ENCODE measurements around the gene COL12A1. TPM values are rescaled to one million over a fixed set of nuclear protein-coding genes. Genes with fewer than 3 reads are reported as not detected.

Gene COL12A1
- total and polyA plus RNA-seq, 4 experiments from 2014 or later, result not detected

GRCh38 chr6:75167325-75167724 is 38.5 kb downstream of the COL12A1 start:
- no peak for DNase-seq
- Histone ChIP-seq H3K9me3 (ENCODE audit: control insufficient read depth in 1 of 2, low read length in 2 of 2) (no peaks in the 10 kb centered on the region), H3K4me1 (ENCODE audit: insufficient read depth, low read length) (no peaks in the 10 kb centered on the region), H3K27ac (ENCODE audit: low read depth, low read length) (no peak overlapping the region), H3K36me3 (ENCODE audit: insufficient read depth, low read length) (no peaks in the 10 kb centered on the region), H3K4me3 (ENCODE audit: low read length in 2 of 2) (no peak overlapping the region), H3K27me3 (ENCODE audit: insufficient read depth, low read length) (no peaks in the 10 kb centered on the region)
- ChIA-PET POLR2A (ENCODE audit: partially characterized antibody) (no interaction called here), CTCF (ENCODE audit: partially characterized antibody) (no interaction called here)
- Mint-ChIP-seq H3K36me3 (no peaks in the 10 kb centered on the region), H3K9me3 (peaks cover 0 to 4% (median 0%) of the 10 kb centered on the region in 8 donors), H3K4me3 (no peak overlapping the region), H3K27me3 (peaks cover 0 to 9% of the 10 kb centered on the region in 2 donors), H3K27ac (no peak overlapping the region), H3K4me1 (no peaks in the 10 kb centered on the region)
- intact Hi-C loops (cut with micrococcal nuclease), result no loop called here

GRCh38 chr6:75166773-75167172 is 39.1 kb downstream of the COL12A1 start:
- H3K4me3 Mint-ChIP-seq, result no peak overlapping the region
- H3K27me3 Mint-ChIP-seq, result peaks cover 1 to 9% of the 10 kb centered on the region in 2 donors
- ChIA-PET CTCF (ENCODE audit: partially characterized antibody) (no interaction called here), POLR2A (ENCODE audit: partially characterized antibody) (no interaction called here)
- H3K4me3 ChIP-seq (ENCODE audit: low read length in 2 of 2), result no peak overlapping the region
- no peaks in the 10 kb centered on the region for H3K36me3 Mint-ChIP-seq
- H3K9me3 Mint-ChIP-seq, result peaks cover 0 to 4% (median 0%) of the 10 kb centered on the region in 8 donors
- intact Hi-C loops (cut with micrococcal nuclease), result no loop called here
- no peaks in the 10 kb centered on the region for H3K9me3 ChIP-seq (ENCODE audit: control insufficient read depth in 1 of 2, low read length in 2 of 2)
- H3K27me3 ChIP-seq (ENCODE audit: insufficient read depth, low read length), result no peaks in the 10 kb centered on the region
- no peaks in the 10 kb centered on the region for H3K4me1 Mint-ChIP-seq
- no peak overlapping the region for H3K27ac ChIP-seq (ENCODE audit: low read depth, low read length)
- DNase-seq, result no peak
- H3K36me3 ChIP-seq (ENCODE audit: insufficient read depth, low read length), result no peaks in the 10 kb centered on the region
- H3K4me1 ChIP-seq (ENCODE audit: insufficient read depth, low read length), result no peaks in the 10 kb centered on the region
- no peak overlapping the region for H3K27ac Mint-ChIP-seq

- H3K4me3 Mint-ChIP-seq, result no peak overlapping the region
- no peak overlapping the region for H3K4me3 ChIP-seq (ENCODE audit: low read length in 2 of 2)
- no peaks in the 10 kb centered on the region for H3K4me1 Mint-ChIP-seq
- intact Hi-C loops (cut with micrococcal nuclease), result no loop called here
- H3K36me3 Mint-ChIP-seq, result no peaks in the 10 kb centered on the region
- H3K27ac ChIP-seq (ENCODE audit: low read depth, low read length), result no peak overlapping the region
- POLR2A ChIA-PET (ENCODE audit: partially characterized antibody), result no interaction called here
- H3K9me3 ChIP-seq (ENCODE audit: control insufficient read depth in 1 of 2, low read length in 2 of 2), result no peaks in the 10 kb centered on the region
- H3K36me3 ChIP-seq (ENCODE audit: insufficient read depth, low read length), result no peaks in the 10 kb centered on the region
- DNase-seq, result no peak
- H3K27me3 Mint-ChIP-seq, result peaks cover 1 to 9% of the 10 kb centered on the region in 2 donors
- H3K27ac Mint-ChIP-seq, result no peak overlapping the region
- peaks cover 0 to 4% (median 0%) of the 10 kb centered on the region in 8 donors for H3K9me3 Mint-ChIP-seq
- no peaks in the 10 kb centered on the region for H3K27me3 ChIP-seq (ENCODE audit: insufficient read depth, low read length)
- no peaks in the 10 kb centered on the region for H3K4me1 ChIP-seq (ENCODE audit: insufficient read depth, low read length)
- CTCF ChIA-PET (ENCODE audit: partially characterized antibody), result no interaction called here
Observed at GRCh38 chr6:75166236-75166635, 39.6 kb downstream of the COL12A1 start.

GRCh38 chr6:75158176-75158575 is 47.7 kb downstream of the COL12A1 start:
- Histone ChIP-seq H3K27me3 (ENCODE audit: insufficient read depth, low read length) (peaks cover 3% of the 10 kb centered on the region), H3K36me3 (ENCODE audit: insufficient read depth, low read length) (no peaks in the 10 kb centered on the region), H3K27ac (ENCODE audit: low read depth, low read length) (no peak overlapping the region), H3K4me3 (ENCODE audit: low read length in 2 of 2) (no peak overlapping the region), H3K9me3 (ENCODE audit: control insufficient read depth in 1 of 2, low read length in 2 of 2) (no peaks in the 10 kb centered on the region), H3K4me1 (ENCODE audit: insufficient read depth, low read length) (no peaks in the 10 kb centered on the region)
- no peak for DNase-seq
- Mint-ChIP-seq H3K9me3 (peaks cover 0 to 2% (median 0%) of the 10 kb centered on the region in 8 donors), H3K36me3 (no peaks in the 10 kb centered on the region), H3K4me3 (no peak overlapping the region), H3K27ac (no peak overlapping the region), H3K4me1 (no peaks in the 10 kb centered on the region), H3K27me3 (peaks cover 3 to 11% of the 10 kb centered on the region in 2 donors)
- intact Hi-C loops (cut with micrococcal nuclease), result no loop called here
- CTCF ChIA-PET (ENCODE audit: partially characterized antibody), result no interaction called here
- POLR2A ChIA-PET (ENCODE audit: partially characterized antibody), result no interaction called here

GRCh38 chr6:75157336-75157735 is 48.5 kb downstream of the COL12A1 start:
- no peaks in the 10 kb centered on the region for H3K36me3 Mint-ChIP-seq
- Histone ChIP-seq H3K36me3 (ENCODE audit: insufficient read depth, low read length) (no peaks in the 10 kb centered on the region), H3K9me3 (ENCODE audit: control insufficient read depth in 1 of 2, low read length in 2 of 2) (no peaks in the 10 kb centered on the region), H3K4me3 (ENCODE audit: low read length in 2 of 2) (no peak overlapping the region), H3K27ac (ENCODE audit: low read depth, low read length) (no peak overlapping the region), H3K4me1 (ENCODE audit: insufficient read depth, low read length) (no peaks in the 10 kb centered on the region), H3K27me3 (ENCODE audit: insufficient read depth, low read length) (peaks cover 3% of the 10 kb centered on the region)
- peaks cover 3 to 14% of the 10 kb centered on the region in 2 donors for H3K27me3 Mint-ChIP-seq
- ChIA-PET CTCF (ENCODE audit: partially characterized antibody) (no interaction called here), POLR2A (ENCODE audit: partially characterized antibody) (no interaction called here)
- no peaks in the 10 kb centered on the region for H3K9me3 Mint-ChIP-seq
- no peak for DNase-seq
- H3K4me1 Mint-ChIP-seq, result no peaks in the 10 kb centered on the region
- intact Hi-C loops (cut with micrococcal nuclease), result no loop called here
- H3K27ac Mint-ChIP-seq, result no peak overlapping the region
- no peak overlapping the region for H3K4me3 Mint-ChIP-seq

- Histone ChIP-seq H3K9me3 (ENCODE audit: control insufficient read depth in 1 of 2, low read length in 2 of 2) (no peaks in the 10 kb centered on the region), H3K4me1 (ENCODE audit: insufficient read depth, low read length) (no peaks in the 10 kb centered on the region), H3K36me3 (ENCODE audit: insufficient read depth, low read length) (no peaks in the 10 kb centered on the region), H3K27me3 (ENCODE audit: insufficient read depth, low read length) (peaks cover 3% of the 10 kb centered on the region), H3K27ac (ENCODE audit: low read depth, low read length) (no peak overlapping the region), H3K4me3 (ENCODE audit: low read length in 2 of 2) (no peak overlapping the region)
- Mint-ChIP-seq H3K4me3 (no peak overlapping the region), H3K9me3 (no peaks in the 10 kb centered on the region), H3K4me1 (no peaks in the 10 kb centered on the region), H3K27ac (no peak overlapping the region), H3K27me3 (peaks cover 3 to 15% of the 10 kb centered on the region in 2 donors), H3K36me3 (no peaks in the 10 kb centered on the region)
- intact Hi-C loops (cut with micrococcal nuclease), result no loop called here
- CTCF ChIA-PET (ENCODE audit: partially characterized antibody), result no interaction called here
- POLR2A ChIA-PET (ENCODE audit: partially characterized antibody), result no interaction called here
- no peak for DNase-seq
Observed at GRCh38 chr6:75156186-75156878, 49.5 kb downstream of the COL12A1 start.

GRCh38 chr6:75155631-75156030 is 50.2 kb downstream of the COL12A1 start:
- Histone ChIP-seq H3K9me3 (ENCODE audit: control insufficient read depth in 1 of 2, low read length in 2 of 2) (no peaks in the 10 kb centered on the region), H3K36me3 (ENCODE audit: insufficient read depth, low read length) (no peaks in the 10 kb centered on the region), H3K4me1 (ENCODE audit: insufficient read depth, low read length) (no peaks in the 10 kb centered on the region), H3K4me3 (ENCODE audit: low read length in 2 of 2) (no peak overlapping the region), H3K27me3 (ENCODE audit: insufficient read depth, low read length) (peaks cover 3% of the 10 kb centered on the region), H3K27ac (ENCODE audit: low read depth, low read length) (no peak overlapping the region)
- H3K36me3 Mint-ChIP-seq, result no peaks in the 10 kb centered on the region
- no peak overlapping the region for H3K4me3 Mint-ChIP-seq
- CTCF ChIA-PET (ENCODE audit: partially characterized antibody), result no interaction called here
- intact Hi-C loops (cut with micrococcal nuclease), result no loop called here
- peaks cover 3 to 14% of the 10 kb centered on the region in 2 donors for H3K27me3 Mint-ChIP-seq
- no peaks in the 10 kb centered on the region for H3K9me3 Mint-ChIP-seq
- no peaks in the 10 kb centered on the region for H3K4me1 Mint-ChIP-seq
- H3K27ac Mint-ChIP-seq, result no peak overlapping the region
- no peak for DNase-seq
- POLR2A ChIA-PET (ENCODE audit: partially characterized antibody), result no interaction called here

- POLR2A ChIA-PET (ENCODE audit: partially characterized antibody), result no interaction called here
- Mint-ChIP-seq H3K9me3 (no peaks in the 10 kb centered on the region), H3K4me3 (no peak overlapping the region), H3K27ac (no peak overlapping the region), H3K27me3 (peaks cover 3 to 12% of the 10 kb centered on the region in 2 donors), H3K4me1 (no peaks in the 10 kb centered on the region), H3K36me3 (no peaks in the 10 kb centered on the region)
- intact Hi-C loops (cut with micrococcal nuclease), result no loop called here
- Histone ChIP-seq H3K4me1 (ENCODE audit: insufficient read depth, low read length) (no peaks in the 10 kb centered on the region), H3K4me3 (ENCODE audit: low read length in 2 of 2) (no peak overlapping the region), H3K27me3 (ENCODE audit: insufficient read depth, low read length) (peaks cover 3% of the 10 kb centered on the region), H3K27ac (ENCODE audit: low read depth, low read length) (no peak overlapping the region), H3K9me3 (ENCODE audit: control insufficient read depth in 1 of 2, low read length in 2 of 2) (no peaks in the 10 kb centered on the region), H3K36me3 (ENCODE audit: insufficient read depth, low read length) (no peaks in the 10 kb centered on the region)
- CTCF ChIA-PET (ENCODE audit: partially characterized antibody), result no interaction called here
- DNase-seq, result no peak
Observed at GRCh38 chr6:75154973-75155372, 50.9 kb downstream of the COL12A1 start.

Data from CD4-positive, alpha-beta memory T cell (primary cell).